NCI-H524 (cell line): Measurements from ENCODE around the gene ABHD12.

ENCODE experiments used
- DNase-seq, 2 experiments: peaks; one replicate each; lab custom pipeline; 2025; lab: John Stamatoyannopoulos, UW

The ABHD12 gene

GRCh38 chr20:25289886-25290597 is 100.6 kb downstream of the ABHD12 start:
- no peak for DNase-seq

- DNase-seq, result no peak
Observed at GRCh38 chr20:25288291-25289181, 102.1 kb downstream of the ABHD12 start.

GRCh38 chr20:25287631-25288290 is 102.9 kb downstream of the ABHD12 start:
- DNase-seq, result no peak

- DNase-seq, result no peak
Observed at GRCh38 chr20:25286917-25287316, 103.7 kb downstream of the ABHD12 start.

GRCh38 chr20:25285856-25286798 is 104.5 kb downstream of the ABHD12 start:
- no peak for DNase-seq

GRCh38 chr20:25285091-25285647 is 105.5 kb downstream of the ABHD12 start:
- DNase-seq, result no peak

GRCh38 chr20:25284131-25284601 is 106.5 kb downstream of the ABHD12 start:
- DNase-seq, result no peak

GRCh38 chr20:25283221-25283951 is 107.2 kb downstream of the ABHD12 start:
- no peak for DNase-seq

- DNase-seq, result no peak
Observed at GRCh38 chr20:25282796-25283195, 107.8 kb downstream of the ABHD12 start.

GRCh38 chr20:25282034-25282781 is 108.4 kb downstream of the ABHD12 start:
- no peak for DNase-seq

GRCh38 chr20:25281541-25281991 is 109.1 kb downstream of the ABHD12 start:
- no peak for DNase-seq

- DNase-seq, result no peak
Observed at GRCh38 chr20:25280574-25281535, 109.8 kb downstream of the ABHD12 start.

GRCh38 chr20:25280051-25280573 is 110.5 kb downstream of the ABHD12 start:
- no peak for DNase-seq

GRCh38 chr20:25279403-25279802 is 111.2 kb downstream of the ABHD12 start:
- DNase-seq, result no peak

- DNase-seq, result no peak
Observed at GRCh38 chr20:25278636-25279361, 111.8 kb downstream of the ABHD12 start.

GRCh38 chr20:25277941-25278521 is 112.6 kb downstream of the ABHD12 start:
- no peak for DNase-seq
